Activated CD4-positive, alpha-beta T cell treated with anti-CD3 and anti-CD28 coated beads, Interleukin-2, amount 10 ng/mL, durations not matched to agents 24 days and 14 days (primary cell): ENCODE results near the gene ARHGAP24. TPM values are rescaled to one million over a fixed set of nuclear protein-coding genes. Genes with fewer than 3 reads are reported as not detected.

Experiments
- DNase-seq: peaks from one replicate; pipeline ENCODE4 v3.0.0; 2022
- H3K27ac Mint-ChIP-seq: one replicate; pipeline ENCODE4 v1.8.0; 2022; ENCODE audit warnings: mild to moderate bottlenecking, mixed read lengths
- H3K27me3 Mint-ChIP-seq: one replicate; pipeline ENCODE4 v1.8.0; 2022; ENCODE audit warnings: mixed read lengths
- H3K36me3 Mint-ChIP-seq: one replicate; pipeline ENCODE4 v1.8.0; 2022; ENCODE audit warnings: low read depth, mild to moderate bottlenecking, mixed read lengths
- H3K4me1 Mint-ChIP-seq: one replicate; pipeline ENCODE4 v1.8.0; 2021; ENCODE audit warnings: mixed read lengths
- H3K4me3 Mint-ChIP-seq: one replicate; pipeline ENCODE4 v1.8.0; 2022; ENCODE audit warnings: mild to moderate bottlenecking, moderate library complexity, mixed read lengths
- H3K9me3 Mint-ChIP-seq: one replicate; pipeline ENCODE4 v1.8.0; 2021; ENCODE audit warnings: mixed read lengths
- intact Hi-C: fragments of 100-400 bp; cut with micrococcal nuclease; formaldehyde crosslinking; loops from one replicate; pipeline ENCODE4 v1.15.1; 2023
- total RNA-seq: library from RNA; stranded (reverse); gene quantifications from 2 replicates; pipeline ENCODE4 v1.2.3, GENCODE V29; 2022

Gene ARHGAP24
- not detected in 2 replicates for total RNA-seq

- intact Hi-C loops: no loop called here
- H3K9me3 Mint-ChIP-seq: no peaks in the 10 kb centered on the region
- peaks cover 25% of the 10 kb centered on the region for H3K27me3 Mint-ChIP-seq
- peak within 1 kb of the TSS; percentile 51 for H3K4me3 Mint-ChIP-seq
- DNase-seq: peak; percentile 56
- no peaks in the 10 kb centered on the region for H3K36me3 Mint-ChIP-seq
- H3K27ac Mint-ChIP-seq: no peak within 1 kb of the TSS
- no peaks in the 10 kb centered on the region for H3K4me1 Mint-ChIP-seq
Observed at GRCh38 chr4:85474818-85475630, at the start of gene ARHGAP24. Gene ARHGAP24 (plus strand): TSS chr4:85475150.

GRCh38 chr4:85426366-85426765 is 48.6 kb upstream of the ARHGAP24 start:
- Mint-ChIP-seq H3K4me1 (no peaks in the 10 kb centered on the region), H3K27ac (no peak overlapping the region), H3K9me3 (no peaks in the 10 kb centered on the region), H3K4me3 (no peak overlapping the region), H3K36me3 (no peaks in the 10 kb centered on the region), H3K27me3 (no peaks in the 10 kb centered on the region)
- intact Hi-C loops: no loop called here
- no peak for DNase-seq

GRCh38 chr4:85427123-85427522 is 47.8 kb upstream of the ARHGAP24 start:
- intact Hi-C loops: no loop called here
- H3K36me3 Mint-ChIP-seq: no peaks in the 10 kb centered on the region
- no peak overlapping the region for H3K27ac Mint-ChIP-seq
- H3K9me3 Mint-ChIP-seq: no peaks in the 10 kb centered on the region
- H3K4me1 Mint-ChIP-seq: no peaks in the 10 kb centered on the region
- no peak overlapping the region for H3K4me3 Mint-ChIP-seq
- no peaks in the 10 kb centered on the region for H3K27me3 Mint-ChIP-seq
- DNase-seq: no peak

- Mint-ChIP-seq H3K36me3 (no peaks in the 10 kb centered on the region), H3K4me3 (no peak overlapping the region), H3K4me1 (no peaks in the 10 kb centered on the region), H3K9me3 (no peaks in the 10 kb centered on the region), H3K27me3 (no peaks in the 10 kb centered on the region), H3K27ac (no peak overlapping the region)
- DNase-seq: no peak
- intact Hi-C loops: no loop called here
Observed at GRCh38 chr4:85430226-85430625, 44.7 kb upstream of the ARHGAP24 start.

GRCh38 chr4:85430697-85431096 is 44.3 kb upstream of the ARHGAP24 start:
- Mint-ChIP-seq H3K4me3 (no peak overlapping the region), H3K27ac (no peak overlapping the region), H3K27me3 (no peaks in the 10 kb centered on the region), H3K4me1 (no peaks in the 10 kb centered on the region), H3K9me3 (no peaks in the 10 kb centered on the region), H3K36me3 (no peaks in the 10 kb centered on the region)
- DNase-seq: no peak
- intact Hi-C loops: no loop called here

GRCh38 chr4:85431156-85431555 is 43.8 kb upstream of the ARHGAP24 start:
- no peaks in the 10 kb centered on the region for H3K27me3 Mint-ChIP-seq
- DNase-seq: no peak
- H3K9me3 Mint-ChIP-seq: no peaks in the 10 kb centered on the region
- no peak overlapping the region for H3K27ac Mint-ChIP-seq
- H3K4me3 Mint-ChIP-seq: no peak overlapping the region
- intact Hi-C loops: no loop called here
- no peaks in the 10 kb centered on the region for H3K4me1 Mint-ChIP-seq
- H3K36me3 Mint-ChIP-seq: no peaks in the 10 kb centered on the region

GRCh38 chr4:85431881-85432485 is 43.0 kb upstream of the ARHGAP24 start:
- no peaks in the 10 kb centered on the region for H3K4me1 Mint-ChIP-seq
- H3K36me3 Mint-ChIP-seq: no peaks in the 10 kb centered on the region
- no peaks in the 10 kb centered on the region for H3K27me3 Mint-ChIP-seq
- H3K27ac Mint-ChIP-seq: no peak overlapping the region
- no peaks in the 10 kb centered on the region for H3K9me3 Mint-ChIP-seq
- no peak for DNase-seq
- intact Hi-C loops: no loop called here
- H3K4me3 Mint-ChIP-seq: no peak overlapping the region

GRCh38 chr4:85445050-85445639 is 29.8 kb upstream of the ARHGAP24 start:
- Mint-ChIP-seq H3K9me3 (no peaks in the 10 kb centered on the region), H3K4me1 (no peaks in the 10 kb centered on the region), H3K27ac (no peak overlapping the region), H3K4me3 (no peak overlapping the region), H3K36me3 (no peaks in the 10 kb centered on the region), H3K27me3 (no peaks in the 10 kb centered on the region)
- DNase-seq: no peak
- intact Hi-C loops: no loop called here

GRCh38 chr4:85446141-85446861 is 28.6 kb upstream of the ARHGAP24 start:
- Mint-ChIP-seq H3K4me3 (no peak overlapping the region), H3K9me3 (no peaks in the 10 kb centered on the region), H3K36me3 (no peaks in the 10 kb centered on the region), H3K4me1 (no peaks in the 10 kb centered on the region), H3K27ac (no peak overlapping the region), H3K27me3 (no peaks in the 10 kb centered on the region)
- DNase-seq: no peak
- intact Hi-C loops: no loop called here

GRCh38 chr4:85448906-85449890 is 25.8 kb upstream of the ARHGAP24 start:
- Mint-ChIP-seq H3K9me3 (no peaks in the 10 kb centered on the region), H3K4me3 (no peak overlapping the region), H3K4me1 (no peaks in the 10 kb centered on the region), H3K27ac (no peak overlapping the region), H3K27me3 (no peaks in the 10 kb centered on the region), H3K36me3 (no peaks in the 10 kb centered on the region)
- no peak for DNase-seq
- intact Hi-C loops: no loop called here

- Mint-ChIP-seq H3K27ac (no peak overlapping the region), H3K4me1 (no peaks in the 10 kb centered on the region), H3K9me3 (no peaks in the 10 kb centered on the region), H3K36me3 (no peaks in the 10 kb centered on the region), H3K27me3 (no peaks in the 10 kb centered on the region), H3K4me3 (no peak overlapping the region)
- intact Hi-C loops: no loop called here
- DNase-seq: no peak
Observed at GRCh38 chr4:85452058-85452731, 22.8 kb upstream of the ARHGAP24 start.

- Mint-ChIP-seq H3K4me1 (no peaks in the 10 kb centered on the region), H3K27ac (no peak overlapping the region), H3K27me3 (no peaks in the 10 kb centered on the region), H3K4me3 (no peak overlapping the region), H3K9me3 (no peaks in the 10 kb centered on the region), H3K36me3 (no peaks in the 10 kb centered on the region)
- DNase-seq: no peak
- intact Hi-C loops: no loop called here
Observed at GRCh38 chr4:85455942-85456341, 19.0 kb upstream of the ARHGAP24 start.
